ENCODE results near the gene FOXD4L1.
"Not testable (repeated sequence)": the region's sequence is repeated elsewhere in the genome, so short reads cannot be mapped to it uniquely, and the experiment has no call there.

The FOXD4L1 gene

DNA sequence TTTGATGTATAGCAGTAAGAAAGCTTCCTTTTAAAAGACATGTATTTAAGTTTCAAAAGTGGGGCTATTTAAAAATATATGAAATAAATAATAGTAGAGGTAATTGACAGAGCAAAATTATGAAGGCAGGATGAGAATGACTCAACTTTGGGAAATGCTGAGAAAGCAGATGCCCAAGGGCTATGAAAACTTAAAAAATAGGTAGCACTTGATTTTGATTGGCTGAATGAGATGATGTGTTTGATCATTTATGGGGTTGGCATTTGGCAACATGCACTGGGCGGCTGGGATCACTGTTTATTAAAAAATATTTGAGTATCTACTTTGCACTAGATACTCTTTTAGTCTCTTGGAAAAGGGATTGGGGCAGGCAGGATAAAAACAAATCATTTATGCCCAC is 26.5 kb downstream of the FOXD4L1 start:
- not testable (repeated sequence) for DNase-seq (ENCODE audit: low spot score)

- DNase-seq (ENCODE audit: low spot score) = not testable (repeated sequence)
These were observed 29.0 kb downstream of the FOXD4L1 start for GRCh38 chr2:113527350-113528045.

DNA sequence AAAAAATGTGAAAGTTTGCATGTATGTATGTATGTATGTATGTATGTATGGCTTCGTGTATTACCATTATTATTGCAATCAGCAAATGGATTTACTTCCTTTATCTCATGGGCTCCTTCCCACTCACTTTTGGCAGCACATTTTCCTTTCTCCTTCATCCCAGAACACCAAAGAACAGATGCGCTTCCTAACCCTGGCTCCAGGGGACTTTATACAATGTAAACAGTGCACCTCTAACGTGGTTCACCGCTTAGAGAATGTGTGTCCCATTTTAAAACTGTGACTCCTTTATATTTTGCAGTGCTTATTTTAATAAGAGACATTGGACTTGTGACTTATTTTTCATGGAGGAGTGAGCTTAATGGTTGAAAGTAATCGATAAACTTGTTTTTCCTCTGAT is 29.7 kb downstream of the FOXD4L1 start:
- not testable (repeated sequence) for DNase-seq (ENCODE audit: low spot score)

GRCh38 chr2:113528904-113529303 is 30.4 kb downstream of the FOXD4L1 start:
- DNase-seq (ENCODE audit: low spot score) = not testable (repeated sequence)

DNA sequence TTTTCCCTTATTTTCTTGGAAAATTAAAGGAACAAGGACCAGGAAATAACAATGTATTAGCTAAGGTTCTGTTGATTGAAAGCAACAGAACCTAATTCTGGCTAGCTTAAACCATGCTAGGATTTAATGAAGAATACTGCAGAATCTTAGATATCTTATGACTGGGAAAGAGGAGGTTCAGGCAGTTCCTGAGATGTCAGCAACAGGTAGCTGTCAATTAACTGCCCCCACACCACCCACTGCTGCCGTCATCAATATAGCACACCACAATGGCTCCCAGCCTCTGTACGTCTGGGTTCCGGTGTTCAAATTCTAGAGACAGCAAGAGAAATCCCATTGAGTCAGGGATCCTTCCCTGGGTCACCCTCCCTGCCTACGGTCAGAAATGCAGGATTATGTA is 34.5 kb downstream of the FOXD4L1 start:
- not testable (repeated sequence) for DNase-seq (ENCODE audit: low spot score)

DNA sequence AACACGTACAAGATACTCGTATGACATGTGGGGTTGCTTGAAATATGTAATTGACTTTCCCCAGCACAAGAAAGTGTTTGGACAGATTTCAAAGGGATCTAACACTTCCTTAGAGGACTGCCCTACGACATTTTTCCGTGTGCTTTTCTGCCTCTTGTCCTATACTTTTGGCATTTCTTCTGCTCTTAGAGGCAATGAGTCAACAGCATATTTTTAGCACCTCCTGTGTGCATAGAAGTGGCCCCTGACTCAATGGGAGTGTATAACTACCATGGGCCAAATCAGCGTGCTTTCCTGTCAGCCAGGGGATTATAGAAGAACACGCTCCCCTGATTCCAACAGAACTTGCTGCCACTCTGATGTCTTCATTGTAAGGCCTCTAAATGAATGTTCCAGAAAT is 38.1 kb downstream of the FOXD4L1 start:
- DNase-seq (ENCODE audit: low spot score) = not testable (repeated sequence)

- not testable (repeated sequence) for DNase-seq (ENCODE audit: low spot score)
These were observed 42.4 kb downstream of the FOXD4L1 start for GRCh38 chr2:113540834-113541203.

- DNase-seq (ENCODE audit: low spot score) = peak; percentile 43
These were observed 42.9 kb downstream of the FOXD4L1 start for GRCh38 chr2:113541204-113541975.

DNA sequence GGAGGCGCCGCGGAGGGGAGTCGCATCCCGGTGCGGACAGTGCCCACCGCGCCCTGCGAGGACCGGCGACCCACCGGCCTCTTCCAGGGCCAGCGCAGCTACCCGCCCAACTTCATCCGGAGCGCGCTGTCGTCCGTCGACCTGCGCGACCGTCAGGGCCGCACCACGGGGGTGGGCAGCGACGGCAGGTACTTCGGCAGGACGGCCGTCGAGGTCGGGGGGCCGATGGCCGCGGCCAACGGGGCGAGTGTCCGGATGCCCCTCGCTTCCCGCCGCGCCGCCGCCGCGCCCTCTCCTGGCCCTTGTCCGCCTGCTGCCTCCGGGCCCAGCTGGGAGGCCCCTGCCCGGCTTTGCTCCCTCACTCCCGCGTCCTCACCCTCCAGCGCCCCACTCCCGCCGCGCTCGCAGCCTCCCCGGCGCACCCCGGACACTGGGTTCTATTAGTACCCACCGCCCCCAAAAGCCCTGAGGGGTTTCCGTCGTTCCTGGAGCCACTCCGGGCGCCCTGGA is 43.6 kb downstream of the FOXD4L1 start:
- not testable (repeated sequence) for DNase-seq (ENCODE audit: low spot score)

DNA sequence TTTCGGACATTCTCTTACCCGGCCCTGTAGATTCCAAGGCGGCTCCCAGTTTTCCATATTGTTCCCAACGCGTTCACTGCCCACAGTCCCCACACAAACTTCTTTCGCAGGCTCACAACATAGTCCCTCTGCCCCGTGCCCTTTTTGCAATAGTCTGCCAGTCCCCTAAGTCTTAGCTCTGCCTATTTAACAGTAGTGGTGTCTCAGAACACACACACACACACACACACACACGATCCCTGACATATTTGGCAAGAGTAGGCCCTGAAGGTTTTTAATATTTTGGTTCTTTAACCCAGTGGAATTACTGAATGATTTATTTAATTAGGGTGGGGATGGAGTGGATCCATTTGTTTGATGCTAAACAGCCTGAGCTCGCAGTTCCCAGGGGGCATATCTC is 44.1 kb downstream of the FOXD4L1 start:
- DNase-seq (ENCODE audit: low spot score) = not testable (repeated sequence)
